Adipose tissue (tissue), 3 donors: ENCODE data around the gene A4GNT. TPM values are rescaled to one million over a fixed set of nuclear protein-coding genes. Genes with fewer than 3 reads are reported as not detected.

Experiments used
- H3K27ac ChIP-seq: one replicate; pipeline ENCODE4 v1.5.1; 2013; ENCODE audit warnings: low read depth, low read length
- WGBS, 3 donors: extraction: QIAGEN DNeasy Blood & Tissue Kit; methylation state at CpG; one replicate each; pipeline ENCODE4 v1.1.7; 2013; 5-methylcytosine and 5-hydroxymethylcytosine counted together
- polyA plus RNA-seq, 3 donors: library from polyadenylated mRNA; stranded (reverse); fragments of 200-250 nt; gene quantifications; one replicate each; pipeline ENCODE4 v1.2.3, GENCODE V29; 2013
- donor health status: healthy with polysubstance abuse.
- donor health status: Bipolar disorder and iron deficiency.
- donor health status: healthy.

Gene A4GNT
- polyA plus RNA-seq, 3 donors = 0.14 to 0.18 TPM; not detected in 1

- H3K27ac ChIP-seq = no peak overlapping the region
Measured at GRCh38 chr3:138084196-138084595, 48.0 kb downstream of the A4GNT start.

GRCh38 chr3:138082992-138083386, 49.2 kb downstream of the A4GNT start:
- no peak overlapping the region for H3K27ac ChIP-seq

- 34 to 45% (median 42%) methylated on average over 8 of the region's 8 CpGs for WGBS, 3 donors
- no peak overlapping the region for H3K27ac ChIP-seq
Measured at GRCh38 chr3:138082085-138082991, 49.9 kb downstream of the A4GNT start.

- WGBS, 3 donors = 70 to 73% (median 71%) methylated on average over 5 of the region's 5 CpGs
Measured at GRCh38 chr3:138081371-138082084, 50.7 kb downstream of the A4GNT start.

GRCh38 chr3:138079901-138080300, 52.3 kb downstream of the A4GNT start:
- 92 to 95% (median 92%) methylated on average over 5 of the region's 5 CpGs for WGBS, 3 donors
- no peak overlapping the region for H3K27ac ChIP-seq

More at GRCh38 chr3:138081371-138082084, 50.7 kb downstream of the A4GNT start:
- H3K27ac ChIP-seq = no peak overlapping the region

- H3K27ac ChIP-seq = no peak overlapping the region
- 0% methylated on average over 1 of the region's 1 CpG for WGBS, 3 donors
Measured at GRCh38 chr3:138078901-138079344, 53.3 kb downstream of the A4GNT start.

GRCh38 chr3:138078096-138078495, 54.1 kb downstream of the A4GNT start:
- no peak overlapping the region for H3K27ac ChIP-seq
- 73 to 85% (median 77%) methylated on average over 4 of the region's 4 CpGs for WGBS, 3 donors

Other genes starting within 250 kb of the A4GNT start
- gene CLDN18, start 122.2 kb downstream of the A4GNT start, polyA plus RNA-seq = 10 to 100 TPM in 1 of 3 donors, 1 to 10 TPM in 1, under 1 TPM in 1; 0.38 to 32.5 (median 5.6) TPM
- gene DZIP1L, start 16.8 kb downstream of the A4GNT start, polyA plus RNA-seq = 1 to 10 TPM; 2.6 to 5.3 (median 3.4) TPM
- gene DBR1, start 42.5 kb upstream of the A4GNT start, polyA plus RNA-seq = 1 to 10 TPM; 4.3 to 7.0 (median 5.5) TPM
- gene ARMC8, start 54.9 kb upstream of the A4GNT start, polyA plus RNA-seq = 10 to 100 TPM in 2 of 3 donors, 1 to 10 TPM in 1; 9.1 to 32.1 (median 17.0) TPM
- under 1 TPM; 0.15 to 0.74 (median 0.56) TPM for gene NME9, start 197.5 kb upstream of the A4GNT start, polyA plus RNA-seq
- 100 to 1,000 TPM in 1 of 3 donors, 10 to 100 TPM in 2; 22.0 to 182 (median 55.7) TPM for gene MRAS, start 216.2 kb upstream of the A4GNT start, polyA plus RNA-seq